GM21526 (cell line): ENCODE results near the gene CRADD.

Experiments used
- ATAC-seq: cut with Tn5 transposase; IDR thresholded peaks from one replicate; pipeline ENCODE4 v1.9.1; 2021; ENCODE audit warnings: moderate library complexity; ENCODE audit not compliant: unreplicated experiment, low FRiP score

CRADD gene

GRCh38 chr12:93669452-93669851 lies 7.7 kb upstream of the CRADD start:
- no peak for ATAC-seq

- no peak for ATAC-seq
These were observed 7.1 kb upstream of the CRADD start for GRCh38 chr12:93670104-93670503.

GRCh38 chr12:93671044-93671443 lies 6.1 kb upstream of the CRADD start:
- no peak for ATAC-seq

GRCh38 chr12:93673084-93673483 lies 4.1 kb upstream of the CRADD start:
- no peak for ATAC-seq

- ATAC-seq, result no peak
These were observed 2.8 kb upstream of the CRADD start for GRCh38 chr12:93674386-93674785.

GRCh38 chr12:93676408-93677194 lies 574 bp upstream of the CRADD start:
- peak; percentile 18 for ATAC-seq

- no peak for ATAC-seq
These were observed 1.6 kb downstream of the CRADD start for GRCh38 chr12:93678779-93679178.

GRCh38 chr12:93679308-93679925 lies 2.2 kb downstream of the CRADD start:
- no peak for ATAC-seq

GRCh38 chr12:93680006-93680405 lies 2.8 kb downstream of the CRADD start:
- ATAC-seq, result no peak

GRCh38 chr12:93682846-93683261 lies 5.7 kb downstream of the CRADD start:
- no peak for ATAC-seq

- ATAC-seq, result no peak
These were observed 6.2 kb downstream of the CRADD start for GRCh38 chr12:93683410-93683809.

- ATAC-seq, result no peak
These were observed 7.5 kb downstream of the CRADD start for GRCh38 chr12:93684716-93685115.

- no peak for ATAC-seq
These were observed 9.6 kb downstream of the CRADD start for GRCh38 chr12:93686572-93687356.

- no peak for ATAC-seq
These were observed 12.1 kb downstream of the CRADD start for GRCh38 chr12:93689076-93689834.

- ATAC-seq, result no peak
These were observed 19.3 kb downstream of the CRADD start for GRCh38 chr12:93696462-93696861.

- ATAC-seq, result no peak
These were observed 21.3 kb downstream of the CRADD start for GRCh38 chr12:93698307-93699092.

GRCh38 chr12:93699271-93700145 lies 22.3 kb downstream of the CRADD start:
- ATAC-seq, result no peak

GRCh38 chr12:93702707-93703315 lies 25.6 kb downstream of the CRADD start:
- no peak for ATAC-seq

GRCh38 chr12:93704122-93704521 lies 26.9 kb downstream of the CRADD start:
- ATAC-seq, result no peak
